Nephron (organoid): ENCODE results near the gene ARL10.

Experiments
- H3K27ac Mint-ChIP-seq, 3 experiments: 2 replicates each; pipeline ENCODE4 v1.8.0; 2020; ENCODE audit warnings: mixed read lengths in 3 of 3, mild to moderate bottlenecking in 2 of 3, moderate library complexity in 1 of 3
- H3K27me3 Mint-ChIP-seq: 2 replicates; pipeline ENCODE4 v1.8.0; 2021; ENCODE audit warnings: low read depth, mild to moderate bottlenecking, moderate library complexity, mixed read lengths
- H3K36me3 Mint-ChIP-seq: 2 replicates; pipeline ENCODE4 v1.8.0; 2020; ENCODE audit warnings: low read depth, mixed read lengths
- H3K4me1 Mint-ChIP-seq: 2 replicates; pipeline ENCODE4 v1.8.0; 2020; ENCODE audit warnings: mixed read lengths
- H3K4me3 Mint-ChIP-seq, 3 experiments: 2 replicates each; pipeline ENCODE4 v1.8.0; 2020; ENCODE audit warnings: mild to moderate bottlenecking in 3 of 3, mixed read lengths in 3 of 3, moderate library complexity in 2 of 3
- H3K9me3 Mint-ChIP-seq: 2 replicates; pipeline ENCODE4 v1.8.0; 2020; ENCODE audit warnings: mixed read lengths
- CTCF ChIP-seq, 3 experiments: fragments of 200-600 bp; sonication (generic); IDR thresholded peaks; one replicate each; pipeline ENCODE4 v1.5.0; 2021; ENCODE audit warnings: antibody characterized with exemption in 3 of 3; ENCODE audit not compliant: unreplicated experiment in 3 of 3

The ARL10 gene

DNA sequence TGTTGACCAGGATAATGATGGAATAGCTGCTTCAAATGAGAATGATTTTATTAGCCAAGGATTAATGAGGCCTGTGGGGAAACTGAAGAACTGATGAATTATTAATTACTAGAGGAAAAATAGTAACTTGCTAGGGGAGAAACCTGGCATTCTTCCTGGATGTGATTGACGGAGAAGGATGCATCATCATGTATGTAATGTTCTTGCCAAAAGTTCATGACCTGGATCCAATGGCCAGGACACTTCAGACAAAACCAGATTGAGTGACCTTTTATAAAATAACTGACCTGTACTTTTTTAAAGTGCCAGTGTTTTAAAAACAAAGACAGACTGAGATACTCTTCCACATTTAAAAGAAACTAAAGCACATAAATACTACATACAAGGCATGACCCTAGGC, 27.4 kb upstream of the ARL10 start:
- Mint-ChIP-seq H3K9me3 (peaks cover 3% of the 10 kb centered on the region), H3K4me3 (no peak overlapping the region), H3K36me3 (peaks cover 64% of the 10 kb centered on the region), H3K27ac (no peak overlapping the region), H3K4me1 (peaks cover 8% of the 10 kb centered on the region), H3K27me3 (no peaks in the 10 kb centered on the region)
- TF ChIP-seq CTCF (IDR thresholded peaks at IDR 0.05; ENCODE audit: unreplicated experiment in 3 of 3), result no peak

GRCh38 chr5:176339304-176339703, 26.0 kb upstream of the ARL10 start:
- Mint-ChIP-seq H3K4me3 (no peak overlapping the region), H3K36me3 (peaks cover 65% of the 10 kb centered on the region), H3K4me1 (peaks cover 8% of the 10 kb centered on the region), H3K27me3 (no peaks in the 10 kb centered on the region), H3K27ac (no peak overlapping the region), H3K9me3 (no peaks in the 10 kb centered on the region)
- no peak for TF ChIP-seq CTCF (IDR thresholded peaks at IDR 0.05; ENCODE audit: unreplicated experiment in 3 of 3)

- Mint-ChIP-seq H3K4me1 (peaks cover 8% of the 10 kb centered on the region), H3K4me3 (no peak overlapping the region), H3K9me3 (no peaks in the 10 kb centered on the region), H3K27me3 (no peaks in the 10 kb centered on the region), H3K36me3 (peaks cover 76% of the 10 kb centered on the region), H3K27ac (peak overlapping the region in 1 of 3 experiments; percentile 39)
- no peak for TF ChIP-seq CTCF (IDR thresholded peaks at IDR 0.05; ENCODE audit: unreplicated experiment in 3 of 3)
Measured at GRCh38 chr5:176341325-176342157, 23.7 kb upstream of the ARL10 start.

- peaks cover 8% of the 10 kb centered on the region for H3K4me1 Mint-ChIP-seq
- H3K4me3 Mint-ChIP-seq, result no peak overlapping the region
- H3K9me3 Mint-ChIP-seq, result no peaks in the 10 kb centered on the region
- TF ChIP-seq CTCF (IDR thresholded peaks at IDR 0.05; ENCODE audit: unreplicated experiment in 3 of 3), result no peak
- H3K27ac Mint-ChIP-seq, result peak overlapping the region in 1 of 3 experiments; percentile 39
- H3K27me3 Mint-ChIP-seq, result no peaks in the 10 kb centered on the region
- peaks cover 73% of the 10 kb centered on the region for H3K36me3 Mint-ChIP-seq
Measured at GRCh38 chr5:176342158-176342483, 23.2 kb upstream of the ARL10 start.

GRCh38 chr5:176342766-176343458, 22.4 kb upstream of the ARL10 start:
- H3K27me3 Mint-ChIP-seq, result no peaks in the 10 kb centered on the region
- H3K36me3 Mint-ChIP-seq, result peaks cover 75% of the 10 kb centered on the region
- no peak overlapping the region for H3K4me3 Mint-ChIP-seq
- no peak for TF ChIP-seq CTCF (IDR thresholded peaks at IDR 0.05; ENCODE audit: unreplicated experiment in 3 of 3)
- H3K27ac Mint-ChIP-seq, result peak overlapping the region in 1 of 3 experiments; percentile 48
- H3K9me3 Mint-ChIP-seq, result no peaks in the 10 kb centered on the region
- peaks cover 8% of the 10 kb centered on the region for H3K4me1 Mint-ChIP-seq
